ENCODE measurements around the gene GABRP.
"Not testable (repeated sequence)": the region's sequence is repeated elsewhere in the genome, so short reads cannot be mapped to it uniquely, and the experiment has no call there.

Gene GABRP, protein sequence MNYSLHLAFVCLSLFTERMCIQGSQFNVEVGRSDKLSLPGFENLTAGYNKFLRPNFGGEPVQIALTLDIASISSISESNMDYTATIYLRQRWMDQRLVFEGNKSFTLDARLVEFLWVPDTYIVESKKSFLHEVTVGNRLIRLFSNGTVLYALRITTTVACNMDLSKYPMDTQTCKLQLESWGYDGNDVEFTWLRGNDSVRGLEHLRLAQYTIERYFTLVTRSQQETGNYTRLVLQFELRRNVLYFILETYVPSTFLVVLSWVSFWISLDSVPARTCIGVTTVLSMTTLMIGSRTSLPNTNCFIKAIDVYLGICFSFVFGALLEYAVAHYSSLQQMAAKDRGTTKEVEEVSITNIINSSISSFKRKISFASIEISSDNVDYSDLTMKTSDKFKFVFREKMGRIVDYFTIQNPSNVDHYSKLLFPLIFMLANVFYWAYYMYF

DNA sequence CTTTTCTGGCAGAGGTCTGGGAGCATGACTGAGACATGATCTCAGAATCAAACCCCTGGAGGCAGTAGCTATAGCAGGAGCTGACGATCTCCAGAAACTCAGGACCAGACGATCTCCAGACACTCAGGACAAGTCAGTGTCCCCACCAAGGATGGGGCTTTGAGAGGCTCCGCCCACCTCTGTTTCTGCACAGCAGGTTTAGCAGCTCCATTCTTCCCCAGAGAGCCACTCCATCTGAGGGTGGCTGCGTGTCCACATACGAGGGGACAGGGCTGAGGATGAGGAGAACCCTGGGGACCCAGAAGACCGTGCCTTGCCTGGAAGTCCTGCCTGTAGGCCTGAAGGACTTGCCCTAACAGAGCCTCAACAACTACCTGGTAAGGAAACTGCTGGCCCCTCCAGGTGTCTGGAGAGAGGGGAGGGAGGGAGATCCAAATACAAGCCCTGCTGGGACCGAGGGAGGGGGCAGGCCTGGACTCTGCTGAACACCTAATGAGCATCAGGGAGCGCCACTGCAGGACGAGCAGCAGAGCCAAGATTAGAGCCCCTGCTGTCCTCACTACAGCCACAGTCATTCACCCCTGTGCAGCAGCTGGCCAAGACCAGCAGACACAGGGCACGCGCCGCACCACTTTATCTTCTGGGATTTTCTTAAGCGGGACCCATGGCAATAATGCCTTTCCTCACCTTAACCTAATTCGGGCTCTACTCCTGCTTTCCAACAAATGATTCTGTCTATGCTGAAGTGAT, at the start of gene GABRP:
GABRP (plus strand) TSS at position 228 of the 750 bp plus-strand sequence. CDS start 4,891 bp downstream, outside the sequence.
- DNase-seq = no peak

DNA sequence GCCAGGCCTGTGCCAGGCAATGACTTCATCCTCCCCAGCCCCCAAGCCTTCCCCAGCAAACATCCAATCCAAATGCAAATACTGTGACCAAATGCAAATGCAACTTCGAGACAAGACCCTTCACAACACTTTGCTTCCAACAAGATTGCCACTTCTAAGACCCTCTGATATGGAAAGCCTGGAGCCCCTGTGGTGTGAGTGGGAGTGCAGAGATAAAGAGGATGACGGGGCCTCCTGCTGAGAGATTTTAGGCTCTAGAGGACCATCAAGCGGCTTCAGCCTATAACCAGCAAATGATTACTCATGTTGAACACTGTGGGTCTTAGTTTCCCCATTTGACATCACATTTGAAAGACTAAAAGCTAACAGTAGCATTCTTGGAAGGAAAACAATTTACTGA, 46.6 kb upstream of the GABRP start:
- DNase-seq = no peak

DNA sequence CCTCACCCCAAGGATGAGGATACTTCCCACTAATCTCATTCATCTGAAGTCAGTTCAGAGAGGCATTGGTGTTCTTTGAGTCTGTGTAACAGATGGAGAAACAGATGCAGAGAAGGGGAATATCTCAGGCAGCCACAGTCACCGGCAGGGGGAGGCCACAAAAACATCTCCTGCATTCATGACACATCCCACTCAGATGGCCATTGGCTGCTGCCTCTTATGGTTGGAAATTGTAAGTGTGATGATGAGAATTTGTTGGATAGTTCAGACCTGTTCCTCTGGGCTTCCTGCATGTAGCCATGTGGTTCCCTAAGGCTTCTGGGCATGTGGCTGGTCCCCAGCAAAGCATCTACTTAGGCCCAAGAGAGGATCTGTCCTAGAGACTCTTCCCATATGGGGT, 45.9 kb upstream of the GABRP start:
- no peak for DNase-seq

DNA sequence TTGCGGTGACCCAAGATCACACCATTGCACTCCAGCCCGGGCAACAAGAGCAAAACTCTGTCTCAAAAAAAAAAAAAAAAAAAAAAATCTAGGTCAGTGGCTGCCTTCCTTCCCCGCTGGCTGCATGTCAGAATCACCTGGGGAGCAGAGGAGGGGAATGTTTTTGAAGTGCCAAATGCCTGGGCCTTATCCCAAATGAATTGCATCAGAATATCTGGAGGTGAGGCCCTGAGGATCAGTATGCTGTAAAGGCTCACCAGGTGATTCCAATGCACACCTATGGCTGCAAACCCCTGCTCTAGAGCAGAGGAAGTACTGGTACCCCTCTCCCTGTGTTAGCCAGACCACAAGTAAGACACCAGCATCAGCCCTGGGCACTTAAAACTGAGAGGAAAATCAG, 44.7 kb upstream of the GABRP start:
- DNase-seq = no peak

DNA sequence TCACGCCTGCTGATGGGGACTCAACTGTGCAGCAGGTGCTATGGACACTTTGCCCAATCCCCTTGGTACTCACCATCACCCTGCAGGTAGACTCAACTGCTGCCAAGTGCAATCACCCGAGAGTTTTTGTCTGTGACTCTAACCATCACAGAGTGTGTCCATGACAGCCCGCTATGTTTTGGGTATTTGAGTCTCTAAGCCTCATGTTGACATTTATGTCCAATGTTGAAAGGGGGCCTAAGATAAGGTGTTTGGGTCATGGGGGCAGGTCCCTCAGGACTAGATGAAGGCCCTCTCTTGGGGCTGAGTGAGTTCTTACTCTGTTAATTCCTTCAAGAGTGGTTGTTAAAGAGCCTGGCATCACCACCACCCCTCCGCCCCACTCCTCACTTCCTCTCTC, 44.1 kb upstream of the GABRP start:
- no peak for DNase-seq

- DNase-seq = no peak
Measured at GRCh38 chr5:170740551-170741205, 42.8 kb upstream of the GABRP start.

- DNase-seq = no peak
Measured at GRCh38 chr5:170741801-170742200, 41.7 kb upstream of the GABRP start.

DNA sequence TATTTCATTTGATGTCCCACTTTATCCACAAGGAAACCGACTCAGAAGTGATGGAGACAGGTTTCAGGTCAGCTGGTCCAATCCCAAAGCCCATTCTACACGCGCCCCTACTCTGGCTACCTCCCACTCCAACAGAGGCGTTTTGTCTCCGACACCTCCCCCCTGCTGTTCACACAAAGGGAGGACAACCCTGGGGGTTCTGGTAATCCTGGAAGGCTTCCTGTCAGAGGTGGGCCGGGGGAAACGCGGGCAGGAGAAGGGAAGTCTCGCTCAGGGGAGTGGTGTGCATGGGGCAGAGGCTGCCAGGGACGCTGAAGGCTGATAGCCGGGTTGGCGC, 39.7 kb upstream of the GABRP start:
- DNase-seq = no peak

DNA sequence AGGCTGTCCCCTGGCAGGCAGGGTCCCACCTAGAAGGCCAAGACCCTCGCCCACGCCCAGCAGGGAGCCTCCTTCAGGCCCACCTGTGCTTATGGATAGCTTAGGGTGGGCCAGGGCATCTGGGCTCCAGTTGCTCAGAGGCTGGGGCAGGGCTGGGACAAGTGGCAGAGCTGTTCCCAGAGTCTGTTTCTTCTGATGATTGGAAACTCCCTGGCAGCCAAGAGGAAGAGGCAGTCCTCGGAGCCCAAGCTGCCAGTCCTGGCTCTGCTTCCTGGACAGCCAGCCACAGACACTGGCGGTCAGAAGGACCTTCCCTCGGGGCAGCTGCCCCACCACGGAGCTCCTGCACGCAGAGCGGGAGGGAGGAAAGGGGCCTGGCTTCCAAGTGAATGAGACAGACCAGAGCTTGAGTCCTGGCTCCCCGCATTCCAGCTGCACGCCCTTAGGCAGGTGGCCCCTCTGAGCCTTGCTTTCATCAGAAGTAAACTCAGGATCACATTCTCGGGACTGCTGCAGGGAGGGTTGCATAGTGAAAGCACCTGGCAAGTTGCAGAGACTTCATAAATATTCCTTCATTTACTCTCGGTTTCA, 37.9 kb upstream of the GABRP start:
- no peak for DNase-seq

DNA sequence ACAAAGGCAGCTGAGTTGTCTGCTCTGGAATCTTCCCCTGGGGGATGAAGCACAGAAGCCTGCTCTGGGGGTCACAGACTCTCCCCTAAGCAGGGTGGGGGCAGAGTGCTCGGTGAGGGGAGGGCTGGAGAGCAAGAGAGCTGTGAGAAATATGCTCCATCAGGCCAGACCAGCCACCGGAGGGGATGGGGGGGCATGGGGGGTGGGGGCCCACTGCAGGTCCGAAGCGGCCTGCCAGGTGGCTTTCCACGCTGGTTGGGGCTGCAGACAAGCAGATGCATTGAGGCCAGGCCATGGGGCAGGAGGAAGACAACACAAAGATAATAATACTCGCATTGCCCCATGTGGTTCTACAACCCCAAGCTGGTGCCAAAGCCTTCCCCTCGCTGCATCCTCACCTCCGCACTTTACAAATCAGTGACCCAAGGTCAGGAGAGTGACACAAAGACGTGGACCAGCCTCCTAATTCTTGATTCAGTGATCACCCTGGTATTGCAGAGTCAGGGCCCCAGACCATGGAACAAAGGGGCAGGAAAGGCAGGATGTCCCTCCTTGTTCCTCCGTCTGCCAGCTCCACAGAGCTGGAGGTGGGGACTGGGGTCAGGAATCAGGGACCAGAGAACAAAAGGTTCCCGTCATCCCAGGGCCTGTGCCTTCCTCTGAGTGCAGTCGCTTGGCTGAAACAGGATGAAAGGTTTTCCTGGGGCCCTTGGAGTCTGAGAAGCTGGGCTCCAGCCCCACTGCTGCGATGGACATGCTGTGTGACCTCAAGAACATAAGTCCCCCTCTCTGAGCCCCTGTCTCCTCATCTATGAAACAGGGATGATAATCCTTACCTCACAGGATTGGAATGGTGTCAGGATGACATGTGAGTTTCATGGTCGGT, 37.2 kb upstream of the GABRP start:
- no peak for DNase-seq

DNA sequence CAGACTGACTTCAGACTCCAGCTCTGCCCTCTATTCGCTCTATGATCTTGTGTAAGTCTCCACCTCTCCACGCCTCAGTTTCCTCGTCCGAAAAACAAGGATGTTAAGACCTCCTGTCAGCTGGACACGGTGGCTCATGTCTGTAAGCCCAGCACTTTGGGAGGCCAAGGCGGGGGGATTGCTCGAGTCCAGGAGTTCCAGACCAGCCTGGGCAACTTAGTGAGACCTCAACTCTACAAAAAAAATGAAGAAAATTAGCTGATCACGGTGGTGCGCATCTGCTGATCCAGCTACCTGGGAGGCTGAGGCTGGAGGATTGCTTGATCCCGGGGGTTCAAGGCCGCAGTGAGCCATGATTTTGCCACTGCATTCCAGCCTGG, 36.6 kb upstream of the GABRP start:
- no peak for DNase-seq

GRCh38 chr5:170747357-170747756, 36.2 kb upstream of the GABRP start:
- DNase-seq = no peak

DNA sequence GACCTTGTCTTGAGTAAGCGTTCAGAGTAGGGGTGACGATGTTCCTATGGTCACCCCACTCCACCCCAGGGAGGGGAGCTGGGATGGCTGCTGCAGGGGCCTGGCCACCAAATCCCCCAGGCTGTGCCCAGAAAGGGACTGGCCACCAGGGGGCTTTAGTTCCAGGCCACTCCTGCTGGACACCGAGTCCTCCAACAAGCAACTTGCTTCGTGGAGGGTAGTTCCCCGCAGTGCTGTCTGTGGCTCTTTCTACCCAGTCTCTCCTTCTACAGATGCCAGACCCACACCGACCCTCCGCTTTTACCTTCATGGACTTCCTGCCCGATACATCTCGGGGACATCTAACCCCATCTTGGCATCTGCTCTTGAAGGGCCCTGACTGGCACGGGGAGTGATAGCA, 35.7 kb upstream of the GABRP start:
- DNase-seq = no peak

DNA sequence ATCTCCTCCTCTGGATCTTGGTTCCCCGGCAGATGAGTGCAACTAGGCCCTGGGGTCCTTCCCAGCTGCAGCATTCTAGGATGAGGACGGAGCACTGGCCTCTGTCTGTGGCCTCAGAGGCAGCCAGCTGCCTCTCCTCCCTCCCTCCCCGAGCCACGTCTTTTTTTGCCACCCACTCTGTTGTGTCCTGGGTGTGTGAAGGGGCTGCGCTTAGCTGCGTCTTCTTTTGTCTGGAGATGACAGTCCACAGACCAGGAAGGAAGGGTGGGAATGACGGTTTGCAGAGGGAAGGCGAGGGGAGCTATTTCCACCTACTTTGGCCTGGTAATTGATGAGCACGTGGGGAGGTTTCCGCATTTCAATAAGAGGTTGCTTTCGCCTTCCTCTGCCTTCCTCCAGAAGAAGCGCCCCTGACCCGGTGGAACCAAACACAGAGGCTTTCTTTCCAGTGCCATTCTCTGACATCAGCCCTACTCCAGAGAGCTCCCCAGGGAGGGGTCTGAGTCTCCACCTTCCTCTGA, 34.5 kb upstream of the GABRP start:
- DNase-seq = no peak

DNA sequence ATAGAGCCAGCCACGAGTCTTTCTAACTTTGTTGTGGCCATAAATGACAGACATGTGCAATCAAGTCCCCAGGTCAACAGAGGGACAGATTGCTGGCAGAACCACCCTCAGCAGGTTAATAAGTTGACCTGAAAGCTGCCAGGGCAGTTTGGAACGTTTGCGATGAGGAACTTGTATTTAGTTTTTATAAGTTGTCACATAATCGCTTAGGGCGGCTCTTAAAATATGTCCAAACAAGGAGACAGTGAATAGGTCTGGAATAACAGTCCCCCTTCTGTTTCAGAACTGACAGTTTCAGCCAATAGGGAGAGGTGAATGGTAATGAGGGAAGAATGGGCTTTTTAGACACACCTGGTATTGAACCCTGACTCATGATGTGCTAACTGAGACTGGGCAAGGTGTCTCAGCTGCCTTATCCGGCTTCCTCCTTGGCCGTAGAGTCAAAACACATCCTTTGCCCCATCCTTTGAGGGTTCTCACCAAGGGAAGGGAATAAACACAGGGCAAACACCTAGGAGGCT, 33.6 kb upstream of the GABRP start:
- no peak for DNase-seq

GRCh38 chr5:170750791-170751190, 32.7 kb upstream of the GABRP start:
- DNase-seq = no peak

GRCh38 chr5:170751631-170752030, 31.9 kb upstream of the GABRP start:
- DNase-seq = no peak

GRCh38 chr5:170752257-170753215, 31.0 kb upstream of the GABRP start:
- no peak for DNase-seq

DNA sequence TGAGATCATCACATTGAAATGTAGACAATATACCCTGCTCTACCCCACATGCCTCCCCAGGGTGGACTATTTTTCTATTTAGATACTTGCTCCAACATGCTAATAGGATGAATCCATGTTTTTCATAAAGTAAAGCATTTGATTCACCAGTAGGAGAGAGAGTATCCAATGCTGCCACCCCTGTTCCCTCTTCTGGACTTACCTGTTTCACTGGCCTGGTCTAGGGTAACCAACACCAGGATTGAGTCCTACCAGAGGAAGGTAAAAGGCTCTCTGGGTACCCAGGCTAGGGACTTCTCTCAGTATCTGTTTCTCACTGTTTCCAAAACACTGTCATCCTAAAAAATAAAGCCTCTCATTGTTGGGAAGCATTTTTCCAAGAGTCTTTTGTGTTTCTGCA, 30.2 kb upstream of the GABRP start:
- no peak for DNase-seq

DNA sequence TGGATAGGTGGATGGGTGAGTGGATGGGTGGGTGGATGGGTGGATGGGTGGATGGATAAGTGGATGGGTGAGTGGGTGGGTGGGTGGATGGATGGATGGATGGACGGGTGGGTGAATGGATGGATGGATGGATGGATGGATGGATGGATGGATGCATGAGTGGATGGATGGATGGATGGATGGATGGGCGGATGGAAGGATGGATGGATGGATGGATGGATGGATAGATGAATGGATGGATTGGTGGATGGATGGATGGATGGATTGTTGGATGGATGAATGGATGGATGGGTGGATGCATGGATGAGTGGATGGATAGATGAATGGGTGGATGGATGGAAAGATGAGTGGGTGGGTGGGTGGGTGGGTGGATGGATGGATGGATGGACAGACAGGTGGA, 29.0 kb upstream of the GABRP start:
- DNase-seq = not testable (repeated sequence)

Data from NCI-H1436 treated with DMSO at 0.1 percent for 48 hours (cell line).